Stomach (tissue), 9 donors: Measurements from ENCODE around the gene CHRNA10. TPM values are rescaled to one million over a fixed set of nuclear protein-coding genes. Genes with fewer than 3 reads are reported as not detected.

Experiments
- DNase-seq, 2 donors: peaks; one replicate each; pipeline versions ENCODE4 v3.0.0 to v3.0.0-alpha.2; 2013 to 2019
- H3K27ac ChIP-seq, 5 donors: fragments of 200-600 bp in 4 of 5; sonication (generic) in 4 of 5; one replicate each; pipeline ENCODE4 v1.5.1; 2013 to 2019; ENCODE audit warnings: mild to moderate bottlenecking in 1 of 5, moderate library complexity in 1 of 5
- H3K27me3 ChIP-seq, 3 donors: fragments of 200-600 bp; sonication (generic); one replicate each; pipeline ENCODE4 v1.5.1; 2017 to 2019; ENCODE audit warnings: mixed run types in 1 of 3
- H3K36me3 ChIP-seq, 4 donors: fragments of 200-600 bp; sonication (generic); 1 replicate in 3 of 4; 2 replicates in 1 of 4; pipeline ENCODE4 v1.5.1; 2016 to 2019
- H3K4me1 ChIP-seq, 4 donors: fragments of 200-600 bp; sonication (generic); one replicate each; pipeline ENCODE4 v1.5.1; 2016 to 2019
- H3K4me3 ChIP-seq, 4 donors: fragments of 200-600 bp; sonication (generic) in 3 of 4; one replicate each; pipeline ENCODE4 v1.5.1; 2016 to 2019; ENCODE audit warnings: mild to moderate bottlenecking in 1 of 4
- H3K9me3 ChIP-seq, 4 donors: fragments of 200-600 bp; sonication (generic); one replicate each; pipeline ENCODE4 v1.5.1; 2016 to 2019
- EP300 ChIP-seq: sonication (generic); formaldehyde crosslinking; IDR thresholded peaks from one replicate; pipeline ENCODE4 v1.6.1; 2017; ENCODE audit warnings: antibody characterized with exemption
- POLR2A ChIP-seq, 4 donors: fragments of 450-650 bp; IDR thresholded peaks; one replicate each; pipeline ENCODE4 v1.6.1; 2016; ENCODE audit warnings: antibody characterized with exemption in 4 of 4, control low read depth in 2 of 4, mild to moderate bottlenecking in 1 of 4, moderate library complexity in 1 of 4
- POLR2AphosphoS5 ChIP-seq, 3 donors: sonication (generic); formaldehyde crosslinking; IDR thresholded peaks; one replicate each; pipeline ENCODE4 v1.6.1; 2016; ENCODE audit warnings: antibody characterized with exemption in 3 of 3
- WGBS, 5 donors: extraction: QIAGEN DNeasy Blood & Tissue Kit in 3 of 5; methylation state at CpG; one replicate each; pipeline versions ENCODE4 v1.1.5 to v1.1.7; 2013 to 2018; 5-methylcytosine and 5-hydroxymethylcytosine counted together
- intact Hi-C: fragments of 100-400 bp; cut with DNase I; formaldehyde crosslinking; loops from one replicate; pipeline ENCODE4 v1.15.1; 2023; ENCODE audit warnings: low total_unique reads
- polyA plus RNA-seq, 3 donors: library from polyadenylated mRNA; stranded (reverse); fragments of 200-250 nt; gene quantifications; one replicate each; pipeline ENCODE4 v1.2.3, GENCODE V29; 2013
- total RNA-seq, 5 donors: library from RNA; depleted of rRNA; stranded (reverse); fragments of >200 nt; gene quantifications; one replicate each; pipeline versions ENCODE4 v1.1.0 to v1.2.3, GENCODE V29; 2014 to 2016
- TF ChIP-seq, protein P1 (sequence below), 7 experiments: fragments of 450-650 bp in 4 of 7; fragments of 200-600 bp in 3 of 7; sonication (generic) in 3 of 7; IDR thresholded peaks; one replicate each; pipeline ENCODE4 v1.5.1; 2016 to 2019; ENCODE audit warnings: antibody characterized with exemption in 7 of 7, control low read depth in 2 of 7, mild to moderate bottlenecking in 1 of 7
- donor health status: healthy with polysubstance abuse.
- donor health status: Bipolar disorder and iron deficiency.
- donor health status: healthy.

CHRNA10 gene
- total and polyA plus RNA-seq, 8 donors: 0.18 to 22.6 (median 1.1) TPM; not detected in 2

DNA sequence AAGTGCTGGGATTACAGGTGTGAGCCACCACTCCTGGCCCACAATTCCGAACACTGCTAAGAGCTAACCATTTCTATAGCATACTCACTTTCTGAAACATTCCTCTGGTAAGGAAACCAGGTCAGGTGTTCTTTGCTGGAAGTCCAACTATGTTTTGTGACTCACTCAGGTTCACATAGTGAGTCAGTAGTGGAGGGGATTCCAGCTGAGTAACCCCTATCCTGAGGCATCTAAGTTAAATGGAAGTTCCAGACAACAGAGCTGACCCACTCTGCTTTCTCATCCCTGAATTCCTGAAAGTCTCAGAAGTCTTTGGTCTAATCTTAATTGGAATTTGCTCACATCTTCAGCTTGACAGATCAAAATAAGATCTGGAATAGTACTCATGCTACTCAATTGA lies 3.0 kb upstream of the CHRNA10 start:
- WGBS, 5 donors: 95 to 100% (median 100%) methylated on average over 1 of the region's 1 CpG
- H3K27ac ChIP-seq: no peak overlapping the region
- DNase-seq: no peak
- H3K4me3 ChIP-seq: no peak overlapping the region
- H3K4me1 ChIP-seq: no peaks in the 10 kb centered on the region
- TF ChIP-seq POLR2AphosphoS5 (IDR thresholded peaks at IDR 0.05) (no peak), POLR2A (IDR thresholded peaks at IDR 0.05) (no peak), EP300 (no peak)
- TF ChIP-seq, protein P1, sequence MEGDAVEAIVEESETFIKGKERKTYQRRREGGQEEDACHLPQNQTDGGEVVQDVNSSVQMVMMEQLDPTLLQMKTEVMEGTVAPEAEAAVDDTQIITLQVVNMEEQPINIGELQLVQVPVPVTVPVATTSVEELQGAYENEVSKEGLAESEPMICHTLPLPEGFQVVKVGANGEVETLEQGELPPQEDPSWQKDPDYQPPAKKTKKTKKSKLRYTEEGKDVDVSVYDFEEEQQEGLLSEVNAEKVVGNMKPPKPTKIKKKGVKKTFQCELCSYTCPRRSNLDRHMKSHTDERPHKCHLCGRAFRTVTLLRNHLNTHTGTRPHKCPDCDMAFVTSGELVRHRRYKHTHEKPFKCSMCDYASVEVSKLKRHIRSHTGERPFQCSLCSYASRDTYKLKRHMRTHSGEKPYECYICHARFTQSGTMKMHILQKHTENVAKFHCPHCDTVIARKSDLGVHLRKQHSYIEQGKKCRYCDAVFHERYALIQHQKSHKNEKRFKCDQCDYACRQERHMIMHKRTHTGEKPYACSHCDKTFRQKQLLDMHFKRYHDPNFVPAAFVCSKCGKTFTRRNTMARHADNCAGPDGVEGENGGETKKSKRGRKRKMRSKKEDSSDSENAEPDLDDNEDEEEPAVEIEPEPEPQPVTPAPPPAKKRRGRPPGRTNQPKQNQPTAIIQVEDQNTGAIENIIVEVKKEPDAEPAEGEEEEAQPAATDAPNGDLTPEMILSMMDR (IDR thresholded peaks at IDR 0.05): no peak
- intact Hi-C loops: no loop called here
- peaks cover 59 to 100% (median 99%) of the 10 kb centered on the region in 4 donors for H3K36me3 ChIP-seq
- H3K9me3 ChIP-seq: no peaks in the 10 kb centered on the region
- no peaks in the 10 kb centered on the region for H3K27me3 ChIP-seq

DNA sequence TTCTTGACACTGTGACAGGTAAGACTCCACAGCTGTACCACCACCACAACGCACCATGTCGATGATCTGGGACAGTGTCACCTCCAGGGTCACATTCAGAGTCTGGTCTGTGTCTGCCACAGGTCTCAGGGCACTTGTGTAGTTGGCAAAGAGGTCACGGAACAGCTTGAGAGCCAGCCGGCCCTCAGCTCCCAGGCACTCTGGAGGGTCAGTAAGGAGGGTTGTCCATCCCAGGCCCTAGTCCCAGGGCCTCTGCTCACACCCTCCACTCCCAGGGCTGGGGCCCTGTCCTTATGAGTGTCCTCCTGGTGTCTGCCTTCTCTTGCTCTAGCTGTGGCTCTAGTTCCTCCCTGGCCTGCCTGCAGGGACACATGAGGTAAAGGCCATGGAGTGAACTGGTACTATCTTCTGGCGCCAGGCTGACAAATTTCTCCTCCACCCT lies 1.4 kb downstream of the CHRNA10 start:
- peaks cover 55 to 100% (median 99%) of the 10 kb centered on the region in 4 donors for H3K36me3 ChIP-seq
- H3K27me3 ChIP-seq: no peaks in the 10 kb centered on the region

GRCh38 chr11:3669128-3669527 lies 2.1 kb downstream of the CHRNA10 start:
- no peaks in the 10 kb centered on the region for H3K9me3 ChIP-seq
- H3K4me1 ChIP-seq: no peaks in the 10 kb centered on the region
- intact Hi-C loops: no loop called here
- no peak overlapping the region for H3K27ac ChIP-seq
- H3K4me3 ChIP-seq: no peak overlapping the region
- no peaks in the 10 kb centered on the region for H3K27me3 ChIP-seq
- WGBS, 5 donors: 91 to 95% (median 94%) methylated on average over 7 of the region's 7 CpGs
- no peak for TF ChIP-seq POLR2AphosphoS5 (IDR thresholded peaks at IDR 0.05)
- no peak for TF ChIP-seq POLR2A (IDR thresholded peaks at IDR 0.05)
- TF ChIP-seq, protein P1 (IDR thresholded peaks at IDR 0.05): no peak
- TF ChIP-seq EP300: no peak
- H3K36me3 ChIP-seq: peaks cover 50 to 99% (median 99%) of the 10 kb centered on the region in 4 donors
- DNase-seq: no peak

More for the DNA sequence above, 1.4 kb downstream of the CHRNA10 start:
- WGBS, 5 donors: 92 to 100% (median 94%) methylated on average over 5 of the region's 5 CpGs
- no peak overlapping the region for H3K4me3 ChIP-seq
- no peaks in the 10 kb centered on the region for H3K4me1 ChIP-seq
- no peaks in the 10 kb centered on the region for H3K9me3 ChIP-seq
- no peak for TF ChIP-seq EP300
- TF ChIP-seq POLR2AphosphoS5 (IDR thresholded peaks at IDR 0.05): no peak
- no peak for TF ChIP-seq POLR2A (IDR thresholded peaks at IDR 0.05)
- TF ChIP-seq, protein P1 (IDR thresholded peaks at IDR 0.05): no peak
- DNase-seq: no peak
- no peak overlapping the region for H3K27ac ChIP-seq
- intact Hi-C loops: no loop called here

GRCh38 chr11:3667149-3668035 lies 3.8 kb downstream of the CHRNA10 start:
- WGBS, 5 donors: 97 to 98% (median 98%) methylated on average over 67 to 89 of the region's 89 CpGs
- Histone ChIP-seq H3K4me3 (no peak overlapping the region), H3K27me3 (no peaks in the 10 kb centered on the region), H3K9me3 (no peaks in the 10 kb centered on the region), H3K4me1 (no peaks in the 10 kb centered on the region), H3K36me3 (peaks cover 36 to 85% (median 81%) of the 10 kb centered on the region in 4 donors), H3K27ac (no peak overlapping the region)
- no peak for DNase-seq
- intact Hi-C loops: no loop called here
- TF ChIP-seq POLR2A (IDR thresholded peaks at IDR 0.05): no peak
- no peak for TF ChIP-seq POLR2AphosphoS5 (IDR thresholded peaks at IDR 0.05)
- TF ChIP-seq EP300: no peak
- TF ChIP-seq, protein P1 (IDR thresholded peaks at IDR 0.05): no peak
